Frontal cortex (tissue), 4 donors: Measurements from ENCODE around the gene ASCC3. TPM values are rescaled to one million over a fixed set of nuclear protein-coding genes. Genes with fewer than 3 reads are reported as not detected.

ENCODE experiments used
- DNase-seq, 2 donors: peaks; one replicate each; pipeline ENCODE4 v3.0.0; 2012; ENCODE audit warnings: low spot score in 2 of 2
- FAIRE-seq: peaks from 2 replicates; lab custom pipeline; 2012; peaks lifted over from hg19 to GRCh38; lab: Jason Lieb, UNC
- total RNA-seq: library from RNA; depleted of rRNA; stranded (reverse); fragments of >200 nt; gene quantifications from one replicate; pipeline ENCODE4 v1.2.3, GENCODE V29; 2014
- donor health status: control.
- donor health status: control.
- donor health status: control.

The ASCC3 gene
- total RNA-seq, 1 donor from 2014 or later = 33.0 TPM

- DNase-seq (no peak), FAIRE-seq (no peak)
Measured at GRCh38 chr6:100731411-100731810, 149.7 kb downstream of the ASCC3 start.

GRCh38 chr6:100730001-100730980 lies 150.8 kb downstream of the ASCC3 start:
- no peak for FAIRE-seq
- DNase-seq = no peak

DNA sequence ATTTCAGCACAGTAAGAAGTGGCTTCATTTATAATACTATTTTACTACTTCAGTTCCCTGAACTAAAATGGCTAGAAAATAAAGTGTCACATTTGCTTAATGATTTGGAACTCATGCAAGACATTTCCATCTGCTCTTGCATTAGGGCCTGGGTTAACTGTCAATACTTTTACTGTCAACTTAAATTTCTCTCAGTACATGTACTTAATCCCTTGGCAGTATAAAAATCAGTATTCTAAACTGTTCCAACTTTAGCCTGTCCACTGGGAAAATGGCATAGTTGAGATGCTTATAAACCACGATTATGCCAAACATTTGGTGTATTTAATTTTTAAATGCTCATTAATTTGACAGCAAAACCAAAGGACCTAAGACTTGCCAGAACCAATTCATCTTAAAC lies 154.5 kb downstream of the ASCC3 start:
- no peak for FAIRE-seq
- DNase-seq = no peak

DNA sequence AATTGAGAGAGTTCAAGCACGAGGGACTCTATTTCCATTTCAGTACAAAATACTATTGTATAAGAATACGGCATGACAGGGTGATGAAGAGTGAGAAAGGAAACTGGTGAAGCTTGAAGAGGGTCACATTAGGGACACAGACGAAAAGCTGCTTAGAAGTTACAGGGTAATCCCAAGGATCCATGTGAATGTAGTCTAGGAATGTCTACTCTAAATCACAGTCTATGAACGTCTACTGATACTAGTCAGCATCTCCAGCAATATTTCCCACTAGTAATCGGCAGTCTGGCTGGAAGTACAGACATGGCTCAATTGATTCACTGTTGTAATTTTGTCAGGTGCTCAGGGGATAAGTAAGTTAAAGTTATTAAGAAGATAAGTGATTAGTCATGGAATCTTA lies 156.4 kb downstream of the ASCC3 start:
- no peak for DNase-seq

DNA sequence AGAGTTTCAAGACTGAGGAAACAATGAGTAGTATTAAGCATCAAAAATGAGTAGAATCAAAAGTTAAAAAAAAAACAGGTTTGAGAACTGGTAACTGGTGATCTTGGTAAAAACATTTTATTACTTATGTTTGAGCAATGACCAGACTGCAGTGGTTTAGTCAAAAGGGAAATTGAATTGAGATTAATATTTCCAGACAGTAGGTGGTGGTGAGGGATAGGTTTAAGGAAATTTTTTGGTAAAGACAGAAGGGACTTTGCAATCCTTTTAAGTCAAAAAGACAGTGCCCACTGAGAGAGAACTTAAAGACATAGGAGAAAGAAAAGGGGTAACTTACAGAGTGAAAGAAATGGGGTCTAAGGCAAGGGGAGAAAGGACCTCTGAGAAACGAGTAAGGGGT lies 156.9 kb downstream of the ASCC3 start:
- FAIRE-seq (no peak), DNase-seq (no peak)

More for the DNA sequence above, 156.4 kb downstream of the ASCC3 start:
- no peak for FAIRE-seq

DNA sequence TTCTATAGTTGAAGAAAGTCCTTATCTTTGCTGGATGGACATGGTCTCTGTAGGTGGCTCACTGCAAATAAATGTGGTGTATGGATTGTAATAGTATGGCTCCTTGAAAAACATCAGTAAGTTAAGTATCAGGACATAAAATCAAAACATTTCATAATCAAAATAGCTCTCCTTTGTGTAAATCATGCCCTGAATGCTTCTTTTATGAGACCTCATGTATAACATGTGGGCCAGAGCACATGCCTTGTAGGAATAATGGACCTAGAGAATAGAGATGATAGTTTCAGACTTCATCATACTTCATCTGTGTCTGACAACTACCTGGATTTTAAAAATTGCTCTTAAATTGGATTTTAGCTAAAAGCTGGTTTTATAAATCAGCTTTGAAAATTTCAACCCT lies 159.9 kb downstream of the ASCC3 start:
- DNase-seq (no peak), FAIRE-seq (no peak)

- DNase-seq = no peak
- FAIRE-seq = peak; percentile 72
Measured at GRCh38 chr6:100719883-100720682, 161.0 kb downstream of the ASCC3 start.

DNA sequence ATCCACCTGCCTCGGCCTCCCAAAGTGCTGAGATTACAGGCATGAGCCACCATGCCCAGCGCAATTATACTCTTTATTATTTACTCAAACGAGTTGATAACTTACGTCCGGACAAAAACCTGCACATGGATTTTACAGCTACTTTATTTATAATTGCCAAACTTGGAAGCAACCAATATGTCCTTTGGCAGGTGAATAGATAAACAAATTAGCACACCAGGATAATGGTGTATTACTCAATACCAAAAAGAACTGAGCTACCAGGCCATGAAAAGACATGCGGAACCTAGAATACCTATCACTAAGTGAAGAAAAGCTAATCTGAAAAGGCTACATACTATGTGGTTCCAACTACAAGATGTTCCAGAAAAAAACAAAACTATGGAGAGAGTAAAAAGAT lies 168.1 kb downstream of the ASCC3 start:
- DNase-seq (no peak), FAIRE-seq (no peak)

DNA sequence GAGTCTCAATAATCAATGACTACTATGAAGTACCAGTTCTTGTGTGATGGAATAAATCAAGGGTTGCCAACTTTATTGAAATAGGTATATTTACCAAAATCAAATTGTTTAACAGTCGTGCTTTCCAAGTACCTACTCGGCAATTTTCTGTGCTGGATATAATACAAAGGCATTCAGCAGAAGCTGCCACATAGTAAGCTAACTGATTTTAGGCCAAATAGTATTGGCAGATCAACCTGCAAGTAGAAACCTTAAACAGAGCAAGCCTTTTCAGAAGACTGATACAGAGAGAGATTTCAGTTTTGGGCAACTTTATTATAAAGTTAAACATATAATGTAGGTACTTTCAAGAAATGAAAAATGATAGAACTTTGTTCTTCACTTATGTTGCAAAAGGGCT lies 174.6 kb downstream of the ASCC3 start:
- no peak for FAIRE-seq
- no peak for DNase-seq

- DNase-seq (no peak), FAIRE-seq (no peak)
Measured at GRCh38 chr6:100704961-100705360, 176.2 kb downstream of the ASCC3 start.

DNA sequence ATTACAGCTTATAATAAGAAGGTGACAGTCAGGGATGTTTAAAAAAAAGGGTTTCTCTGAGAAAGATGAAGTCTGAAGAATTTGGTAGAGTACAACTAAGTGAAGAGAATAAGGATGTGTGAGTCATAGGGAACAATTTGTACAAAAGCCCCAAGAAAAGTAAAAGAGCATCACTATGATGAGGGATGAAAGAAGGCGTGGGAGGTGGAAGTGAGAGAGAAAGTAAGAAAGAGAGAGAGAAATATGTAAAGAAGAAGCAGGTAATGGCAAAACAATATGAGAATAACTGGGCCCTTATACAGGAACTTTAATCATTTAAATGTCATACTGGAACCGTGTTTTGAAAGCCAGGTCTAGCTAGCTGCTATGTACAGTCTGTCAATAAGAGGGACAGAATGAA lies 179.4 kb downstream of the ASCC3 start:
- FAIRE-seq (no peak), DNase-seq (no peak)

GRCh38 chr6:100700009-100700408 lies 181.1 kb downstream of the ASCC3 start:
- FAIRE-seq = no peak
- no peak for DNase-seq

DNA sequence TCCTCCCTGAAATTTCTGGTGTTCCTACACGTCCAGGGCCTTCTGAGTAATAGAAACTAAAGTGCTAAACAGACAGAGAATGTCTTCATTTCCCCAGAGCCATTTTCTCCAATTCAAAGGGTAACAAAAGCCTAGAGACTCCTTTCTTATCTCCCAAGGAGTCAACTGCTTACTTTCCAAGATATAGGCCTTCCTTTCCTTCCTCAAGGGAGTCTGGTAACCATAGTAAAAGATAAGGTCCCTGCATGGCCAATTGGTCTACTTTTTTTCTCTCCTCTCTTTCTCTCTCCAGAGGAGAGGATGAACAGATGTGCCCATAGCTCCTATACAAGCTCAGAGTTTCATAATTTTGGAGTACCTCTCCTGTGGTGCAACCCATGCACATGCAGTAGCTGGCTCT lies 185.7 kb downstream of the ASCC3 start:
- no peak for DNase-seq
- no peak for FAIRE-seq

DNA sequence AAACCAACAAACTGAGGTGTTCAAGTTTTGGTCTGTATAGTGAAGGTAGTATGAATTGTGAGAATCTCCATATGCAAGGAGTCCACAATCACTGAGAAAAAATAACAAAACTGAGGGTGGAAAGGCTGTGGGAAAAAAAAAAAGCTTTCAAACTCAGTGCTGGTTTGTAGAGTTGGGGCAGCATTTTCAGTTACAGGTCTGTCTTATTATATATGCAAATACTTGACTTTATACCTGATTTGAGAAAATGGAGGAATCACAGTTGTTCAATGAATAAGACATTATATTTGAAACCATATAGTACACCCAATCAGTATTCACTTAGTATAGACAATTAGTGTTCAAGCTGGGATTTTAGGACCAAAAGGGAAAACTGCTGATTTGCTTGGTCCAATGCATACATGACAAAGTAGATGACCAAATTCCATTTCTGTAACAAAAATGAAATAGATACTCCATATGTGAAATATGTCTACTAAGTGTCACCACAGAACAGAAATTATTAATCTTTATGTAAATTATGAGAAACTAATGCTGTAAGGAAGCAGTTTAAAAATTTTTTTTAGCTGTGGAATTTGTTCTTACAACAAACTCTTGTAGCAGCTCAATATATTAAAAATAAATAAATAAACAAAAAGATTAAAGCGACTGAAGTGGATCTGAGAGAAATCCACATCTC lies 187.7 kb downstream of the ASCC3 start:
- DNase-seq (no peak), FAIRE-seq (no peak)

GRCh38 chr6:100691972-100692371 lies 189.2 kb downstream of the ASCC3 start:
- FAIRE-seq (no peak), DNase-seq (no peak)

DNA sequence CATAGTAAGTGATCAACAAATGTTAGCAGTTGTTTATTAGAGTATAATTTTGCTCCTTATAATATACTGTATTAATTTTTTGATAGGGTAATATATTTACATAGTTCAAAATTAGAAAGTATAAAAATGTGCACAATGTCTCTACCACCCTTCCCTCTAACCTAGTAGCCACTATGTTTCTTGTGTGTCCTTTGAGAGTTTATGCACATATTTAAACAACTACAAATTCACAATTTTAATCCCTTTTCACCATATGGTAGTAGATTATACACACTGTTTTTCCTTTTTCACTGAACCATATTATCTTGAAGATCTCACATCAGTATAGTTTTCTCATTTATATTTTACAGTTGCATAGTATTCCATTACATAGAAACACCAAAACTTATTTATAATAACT lies 194.9 kb downstream of the ASCC3 start:
- FAIRE-seq = peak; percentile 59
- DNase-seq = no peak

DNA sequence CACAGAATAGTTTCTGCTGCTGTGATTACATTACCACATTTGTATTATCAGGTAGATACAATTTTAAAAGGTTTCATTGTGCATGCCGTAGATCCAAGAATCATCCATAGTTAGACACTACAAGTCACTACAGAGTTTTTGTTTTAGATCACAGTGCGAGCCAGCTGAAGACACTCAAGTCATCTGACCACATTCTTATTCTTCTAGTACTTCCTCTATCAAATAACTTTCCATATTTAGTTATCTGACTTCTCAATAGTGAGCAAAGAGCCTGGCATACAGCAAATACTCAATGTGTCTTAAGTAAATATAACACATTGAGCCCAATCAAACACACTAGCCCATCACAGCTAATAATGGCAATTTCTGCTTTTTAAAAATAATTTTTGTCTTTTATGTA lies 195.4 kb downstream of the ASCC3 start:
- DNase-seq (no peak), FAIRE-seq (no peak)

GRCh38 chr6:100680163-100680562 lies 201.0 kb downstream of the ASCC3 start:
- no peak for FAIRE-seq
- no peak for DNase-seq

DNA sequence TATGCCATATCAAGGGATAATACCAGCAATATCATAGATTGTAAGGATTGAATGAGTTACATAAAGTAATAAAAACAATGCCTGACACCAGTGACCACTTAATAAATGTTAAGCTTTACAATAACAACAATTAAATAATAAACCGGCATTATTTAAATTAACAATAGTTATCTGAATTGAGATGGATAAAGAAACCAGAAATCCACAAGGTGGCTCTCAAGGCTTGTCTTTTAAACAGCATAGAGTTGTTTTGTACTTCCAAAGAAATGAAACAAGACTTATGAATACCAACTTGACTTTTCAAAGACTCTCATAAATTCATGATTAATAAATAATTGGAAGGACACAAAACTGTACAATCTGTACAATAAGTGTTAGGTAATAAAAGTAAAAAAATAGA lies 203.1 kb downstream of the ASCC3 start:
- DNase-seq (peak in 1 of 2 donors; percentile 5), FAIRE-seq (peak; percentile 71)

GRCh38 chr6:100677240-100677639 lies 203.9 kb downstream of the ASCC3 start:
- DNase-seq = no peak
- FAIRE-seq = no peak
